ENCODE measurements around the gene TP53I11.

Gene TP53I11

DNA sequence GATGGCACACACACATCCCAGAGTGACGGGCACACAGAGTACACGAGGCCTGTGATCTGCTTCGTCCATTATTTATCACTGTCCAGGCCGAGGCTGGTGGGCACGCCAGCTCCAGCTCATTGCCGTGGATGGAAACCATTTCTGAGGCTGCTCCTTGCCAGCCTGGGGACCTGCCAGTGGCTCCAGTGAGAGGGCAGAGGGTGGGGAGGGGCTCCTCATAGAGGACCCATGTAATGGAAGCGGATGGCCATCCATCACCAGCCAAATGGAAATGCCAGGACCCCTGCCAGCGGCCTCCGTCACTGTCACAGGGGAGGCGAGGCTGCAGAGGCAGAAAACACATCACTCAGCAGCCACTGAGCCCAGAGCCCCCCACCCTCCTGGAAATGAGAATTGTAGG lies 35.7 kb downstream of the TP53I11 start:
- no peaks in the 10 kb centered on the region for H3K27me3 Mint-ChIP-seq (ENCODE audit: low read depth, poor library complexity)
- no peak overlapping the region for H3K4me3 Mint-ChIP-seq
- no peak for DNase-seq
- H3K9me3 Mint-ChIP-seq = no peaks in the 10 kb centered on the region
- TF ChIP-seq, protein P1, sequence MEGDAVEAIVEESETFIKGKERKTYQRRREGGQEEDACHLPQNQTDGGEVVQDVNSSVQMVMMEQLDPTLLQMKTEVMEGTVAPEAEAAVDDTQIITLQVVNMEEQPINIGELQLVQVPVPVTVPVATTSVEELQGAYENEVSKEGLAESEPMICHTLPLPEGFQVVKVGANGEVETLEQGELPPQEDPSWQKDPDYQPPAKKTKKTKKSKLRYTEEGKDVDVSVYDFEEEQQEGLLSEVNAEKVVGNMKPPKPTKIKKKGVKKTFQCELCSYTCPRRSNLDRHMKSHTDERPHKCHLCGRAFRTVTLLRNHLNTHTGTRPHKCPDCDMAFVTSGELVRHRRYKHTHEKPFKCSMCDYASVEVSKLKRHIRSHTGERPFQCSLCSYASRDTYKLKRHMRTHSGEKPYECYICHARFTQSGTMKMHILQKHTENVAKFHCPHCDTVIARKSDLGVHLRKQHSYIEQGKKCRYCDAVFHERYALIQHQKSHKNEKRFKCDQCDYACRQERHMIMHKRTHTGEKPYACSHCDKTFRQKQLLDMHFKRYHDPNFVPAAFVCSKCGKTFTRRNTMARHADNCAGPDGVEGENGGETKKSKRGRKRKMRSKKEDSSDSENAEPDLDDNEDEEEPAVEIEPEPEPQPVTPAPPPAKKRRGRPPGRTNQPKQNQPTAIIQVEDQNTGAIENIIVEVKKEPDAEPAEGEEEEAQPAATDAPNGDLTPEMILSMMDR (IDR thresholded peaks at IDR 0.05) = no peak
- no peak overlapping the region for H3K27ac Mint-ChIP-seq
- H3K4me1 Mint-ChIP-seq = peaks cover 27% of the 10 kb centered on the region
- no peaks in the 10 kb centered on the region for H3K36me3 Mint-ChIP-seq (ENCODE audit: low read depth)

DNA sequence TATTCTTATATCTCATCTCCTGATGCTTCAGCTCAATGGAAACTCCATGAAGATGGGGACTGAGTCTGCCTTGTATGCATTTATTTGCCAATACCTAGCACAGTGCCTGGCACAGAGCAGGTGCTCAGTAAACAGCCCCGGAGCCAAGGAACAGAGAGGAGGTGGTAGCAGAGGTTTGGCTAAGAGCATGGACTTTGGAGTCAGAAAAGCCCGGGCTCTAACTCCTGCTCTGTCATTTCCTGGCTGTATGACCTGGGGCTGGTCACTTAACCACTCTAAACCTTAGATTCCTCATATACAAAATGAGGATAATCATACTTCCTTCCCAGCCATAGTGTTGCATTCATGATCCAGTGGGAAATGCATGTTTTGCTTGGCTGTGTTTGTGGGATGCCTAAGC lies 36.6 kb downstream of the TP53I11 start:
- H3K9me3 Mint-ChIP-seq = no peaks in the 10 kb centered on the region
- TF ChIP-seq, protein P1 (IDR thresholded peaks at IDR 0.05) = no peak

DNA sequence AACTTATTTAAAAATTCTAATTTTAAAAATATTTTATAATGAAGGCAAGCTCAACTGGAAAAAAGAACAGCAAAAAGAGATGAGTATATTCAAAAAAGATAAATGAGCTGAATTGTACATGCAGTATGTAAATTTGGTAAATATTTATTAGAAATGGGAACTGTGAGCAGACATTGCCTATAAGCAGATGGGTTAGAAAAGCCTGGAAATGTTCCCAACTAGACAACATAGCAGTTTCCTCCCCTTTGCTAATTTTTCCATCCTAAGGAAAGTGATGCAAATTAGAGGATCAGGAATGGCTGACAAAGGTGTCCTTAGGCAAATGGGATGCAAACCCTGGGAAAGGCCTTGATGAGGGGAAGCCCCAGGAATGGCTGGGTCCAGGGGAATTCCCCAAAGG lies 37.2 kb downstream of the TP53I11 start:
- no peak overlapping the region for H3K4me3 Mint-ChIP-seq
- peaks cover 31% of the 10 kb centered on the region for H3K4me1 Mint-ChIP-seq
- no peaks in the 10 kb centered on the region for H3K36me3 Mint-ChIP-seq (ENCODE audit: low read depth)
- no peak overlapping the region for H3K27ac Mint-ChIP-seq
- H3K9me3 Mint-ChIP-seq = no peaks in the 10 kb centered on the region
- no peak for DNase-seq
- H3K27me3 Mint-ChIP-seq (ENCODE audit: low read depth, poor library complexity) = no peaks in the 10 kb centered on the region
- TF ChIP-seq, protein P1 (IDR thresholded peaks at IDR 0.05) = no peak

More for the DNA sequence above, 36.6 kb downstream of the TP53I11 start:
- Mint-ChIP-seq H3K4me3 (no peak overlapping the region), H3K4me1 (peaks cover 29% of the 10 kb centered on the region), H3K27me3 (ENCODE audit: low read depth, poor library complexity) (no peaks in the 10 kb centered on the region), H3K27ac (no peak overlapping the region), H3K36me3 (ENCODE audit: low read depth) (no peaks in the 10 kb centered on the region)
- no peak for DNase-seq

DNA sequence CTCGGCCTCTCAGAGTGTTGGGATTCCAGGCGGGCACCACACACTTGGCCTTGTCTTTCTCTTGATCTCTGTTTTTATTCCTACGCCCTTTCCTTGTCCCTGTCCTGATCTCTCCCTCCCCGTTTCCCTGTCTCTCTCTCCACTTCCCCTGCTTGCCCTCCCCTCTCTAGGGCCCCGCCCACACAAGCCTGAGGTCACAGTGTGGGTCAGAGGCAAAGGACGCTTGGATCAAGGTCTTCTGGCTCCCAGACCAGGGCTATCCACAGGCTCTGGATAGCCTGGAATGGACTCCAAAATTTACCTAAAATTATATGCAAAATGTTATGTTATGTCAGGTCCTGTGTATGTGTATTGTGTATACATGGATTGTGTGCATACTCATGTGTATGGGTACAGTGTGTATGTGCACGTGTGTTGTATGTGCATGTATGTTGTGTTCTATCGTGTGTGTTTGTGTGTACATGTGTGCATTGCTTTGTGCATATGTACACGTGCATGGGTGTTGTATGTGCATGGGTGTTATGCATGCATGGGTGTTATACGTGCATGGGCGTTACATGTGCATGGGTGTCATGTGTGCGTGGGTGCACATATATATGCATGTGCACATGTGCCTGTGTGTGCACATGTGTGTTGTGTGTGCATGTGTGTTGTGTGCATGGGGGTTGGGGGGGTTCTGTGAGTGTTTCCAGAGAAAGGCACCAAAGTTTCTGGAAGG lies 38.3 kb downstream of the TP53I11 start:
- Mint-ChIP-seq H3K27ac (peak overlapping the region; percentile 64), H3K4me3 (peak overlapping the region; percentile 73), H3K4me1 (peaks cover 35% of the 10 kb centered on the region), H3K36me3 (ENCODE audit: low read depth) (no peaks in the 10 kb centered on the region), H3K27me3 (ENCODE audit: low read depth, poor library complexity) (peaks cover 3% of the 10 kb centered on the region), H3K9me3 (no peaks in the 10 kb centered on the region)
- peak; percentile 62 for DNase-seq
- TF ChIP-seq, protein P1 (IDR thresholded peaks at IDR 0.05) = no peak

DNA sequence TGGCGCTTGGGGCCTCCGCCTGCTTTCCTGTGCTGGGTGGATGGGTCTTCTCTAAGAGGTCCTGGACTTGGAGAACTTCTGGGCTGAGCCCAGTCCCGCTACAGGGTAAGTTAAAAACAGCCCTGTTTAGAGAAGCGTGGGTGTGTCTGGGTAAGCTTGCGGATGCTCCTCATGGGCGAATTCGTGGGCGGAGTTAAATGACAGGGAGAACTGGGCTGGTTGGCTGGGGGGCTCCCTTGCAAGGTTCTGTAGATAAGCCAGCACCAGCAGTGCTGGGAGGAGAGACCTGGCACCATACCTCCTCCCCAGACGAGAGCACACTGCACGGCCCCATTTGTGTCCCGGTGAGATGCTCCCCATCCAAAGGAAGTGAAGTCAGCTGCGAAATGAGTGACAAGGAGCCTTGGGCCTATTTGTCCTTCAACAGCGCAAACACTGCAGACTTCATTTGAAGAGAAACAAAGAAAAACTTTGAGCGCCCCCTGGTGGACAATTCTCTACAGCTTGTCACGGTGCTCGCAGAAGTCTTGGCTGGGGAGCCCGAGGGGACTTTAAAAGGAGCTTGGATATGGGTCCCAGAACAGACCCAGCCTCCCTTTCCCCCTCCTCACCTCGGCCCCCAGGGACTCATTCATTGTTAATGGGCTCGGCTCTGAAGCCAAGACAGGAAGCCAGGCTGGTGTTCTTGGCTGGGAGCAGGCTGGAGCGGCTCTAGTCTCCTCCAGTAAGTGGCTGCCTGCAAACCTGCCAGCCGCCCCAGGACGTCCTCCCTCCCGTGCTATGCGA lies 39.5 kb downstream of the TP53I11 start:
- Mint-ChIP-seq H3K27me3 (ENCODE audit: low read depth, poor library complexity) (peaks cover 3% of the 10 kb centered on the region), H3K9me3 (no peaks in the 10 kb centered on the region), H3K36me3 (ENCODE audit: low read depth) (no peaks in the 10 kb centered on the region), H3K4me3 (no peak overlapping the region), H3K4me1 (peaks cover 35% of the 10 kb centered on the region), H3K27ac (no peak overlapping the region)
- DNase-seq = peak; percentile 95
- TF ChIP-seq, protein P1 (IDR thresholded peaks at IDR 0.05) = peak; percentile 83

Data from nephron progenitor cell (in vitro differentiated cells).